SH-SY5Y (cell line): ENCODE results near the gene NGFR.
A peak's percentile ranks its signal among the peaks of the same experiment; 100 is the strongest.

Experiments
- GATA2 ChIP-seq: IDR thresholded peaks from 2 replicates; pipeline ENCODE4 v1.6.1; 2011; ENCODE audit warnings: mild to moderate bottlenecking, low read depth, low read length
- GATA3 ChIP-seq: IDR thresholded peaks from 2 replicates; pipeline ENCODE4 v1.6.1; 2011; ENCODE audit warnings: low read depth, mild to moderate bottlenecking, low read length, moderate library complexity

Gene NGFR

GRCh38 chr17:49460401-49460800 is 34.7 kb upstream of the NGFR start:
- no peak for TF ChIP-seq GATA3
- TF ChIP-seq GATA2 = no peak

GRCh38 chr17:49461580-49461979 is 33.5 kb upstream of the NGFR start:
- TF ChIP-seq GATA3 (no peak), GATA2 (no peak)

GRCh38 chr17:49464049-49464448 is 31.0 kb upstream of the NGFR start:
- no peak for TF ChIP-seq GATA2
- TF ChIP-seq GATA3 = no peak

- no peak for TF ChIP-seq GATA3
- TF ChIP-seq GATA2 = no peak
These were observed 29.7 kb upstream of the NGFR start for GRCh38 chr17:49465331-49465903.

- no peak for TF ChIP-seq GATA3
- no peak for TF ChIP-seq GATA2
These were observed 28.7 kb upstream of the NGFR start for GRCh38 chr17:49466436-49466835.

GRCh38 chr17:49467175-49467574 is 27.9 kb upstream of the NGFR start:
- TF ChIP-seq GATA2 (no peak), GATA3 (no peak)

GRCh38 chr17:49468811-49469385 is 26.2 kb upstream of the NGFR start:
- TF ChIP-seq GATA3 (no peak), GATA2 (no peak)

GRCh38 chr17:49469831-49470810 is 25.0 kb upstream of the NGFR start:
- TF ChIP-seq GATA2 = no peak
- TF ChIP-seq GATA3 = no peak

- TF ChIP-seq GATA2 (peak; percentile 66), GATA3 (no peak)
These were observed 23.9 kb upstream of the NGFR start for GRCh38 chr17:49471089-49471683.

- TF ChIP-seq GATA2 = no peak
These were observed 23.3 kb upstream of the NGFR start for GRCh38 chr17:49471769-49472168.

GRCh38 chr17:49472527-49472926 is 22.6 kb upstream of the NGFR start:
- TF ChIP-seq GATA2 (no peak), GATA3 (no peak)

GRCh38 chr17:49473900-49474751 is 21.0 kb upstream of the NGFR start:
- TF ChIP-seq GATA3 = no peak
- TF ChIP-seq GATA2 = no peak

- TF ChIP-seq GATA2 (no peak), GATA3 (no peak)
These were observed 17.4 kb upstream of the NGFR start for GRCh38 chr17:49477709-49478108.
